Activated CD8-positive, alpha-beta memory T cell treated with anti-CD3 and anti-CD28 coated beads for 36 hours (primary cell): ENCODE measurements around the gene CNPY4. TPM values are rescaled to one million over a fixed set of nuclear protein-coding genes. Genes with fewer than 3 reads are reported as not detected.

Source experiments
- CTCF ChIA-PET: fragments of 350-600 bp; sonication (Branson Sonifier 250); formaldehyde crosslinking; loops from one replicate; lab custom pipeline; 2021; ENCODE audit warnings: antibody characterized with exemption; lab: Charles Lee
- POLR2A ChIA-PET: fragments of 350-600 bp; sonication (Branson Sonifier 250); formaldehyde crosslinking; loops from one replicate; lab custom pipeline; 2021; ENCODE audit warnings: antibody characterized with exemption; lab: Charles Lee
- total RNA-seq, 2 experiments: library from RNA; stranded (reverse); gene quantifications; one replicate each; pipeline ENCODE4 v1.2.3, GENCODE V29; 2021

CNPY4 gene
- 10 to 100 TPM; 13.2 to 14.5 TPM for total RNA-seq

- ChIA-PET CTCF (interaction anchor here (0.6 to 3.1 kb wide), 4 partner anchors 12 to 37 kb away, joined by 3 to 16 read pairs (median 4); partner anchors contain the start of gene AP4M1), POLR2A (interaction anchor here (1.8 kb wide), 1 partner anchor 24 kb away, joined by 6 read pairs; no protein-coding TSS in a partner anchor)
Observed at GRCh38 chr7:100119072-100119969, at the start of gene CNPY4, which contains the start of gene TAF6. TSS of gene CNPY4 (plus strand) at chr7:100119634. CDS start at chr7:100119745, 111 bp downstream. TSS of gene TAF6 (minus strand) at chr7:100119358. CDS start at chr7:100114209, 5,149 bp downstream.

GRCh38 chr7:100069991-100070390 is 49.4 kb upstream of the CNPY4 start:
- POLR2A ChIA-PET = interaction anchor here (0.6 kb wide), 1 partner anchor 140 kb away, joined by 3 read pairs; no protein-coding TSS in a partner anchor
- CTCF ChIA-PET = interaction anchor here (0.7 kb wide), 1 partner anchor 12 kb away, joined by 3 read pairs; no protein-coding TSS in a partner anchor

- CTCF ChIA-PET = interaction anchor here (1.0 kb wide), 1 partner anchor 11 kb away, joined by 4 read pairs; no protein-coding TSS in a partner anchor
- POLR2A ChIA-PET = interaction anchor here (0.5 kb wide), 1 partner anchor 45 kb away, joined by 4 read pairs; no protein-coding TSS in a partner anchor
Observed at GRCh38 chr7:100071018-100071723, 48.3 kb upstream of the CNPY4 start.

GRCh38 chr7:100072462-100072861 is 47.0 kb upstream of the CNPY4 start:
- POLR2A ChIA-PET = no interaction called here
- CTCF ChIA-PET = no interaction called here

GRCh38 chr7:100074841-100075240 is 44.6 kb upstream of the CNPY4 start:
- CTCF ChIA-PET = interaction anchor here (1.0 kb wide), 1 partner anchor 25 kb away, joined by 4 read pairs; the partner anchor contains the start of gene ZSCAN21
- POLR2A ChIA-PET = no interaction called here

- CTCF ChIA-PET = interaction anchor here (1.0 kb wide), 1 partner anchor 26 kb away, joined by 4 read pairs; the partner anchor contains the start of gene ZSCAN21
- POLR2A ChIA-PET = no interaction called here
Observed at GRCh38 chr7:100075418-100075817, 44.0 kb upstream of the CNPY4 start.

- ChIA-PET POLR2A (interaction anchor here (0.6 kb wide), 1 partner anchor 1089 kb away, joined by 3 read pairs; no protein-coding TSS in a partner anchor), CTCF (interaction anchor here (1.3 kb wide), 1 partner anchor 16 kb away, joined by 3 read pairs; no protein-coding TSS in a partner anchor)
Observed at GRCh38 chr7:100077205-100077604, 42.2 kb upstream of the CNPY4 start.

- CTCF ChIA-PET = no interaction called here
- POLR2A ChIA-PET = no interaction called here
Observed at GRCh38 chr7:100079024-100079560, 40.3 kb upstream of the CNPY4 start.

- ChIA-PET POLR2A (no interaction called here), CTCF (interaction anchor here (0.8 kb wide), 1 partner anchor 32 kb away, joined by 3 read pairs; no protein-coding TSS in a partner anchor)
Observed at GRCh38 chr7:100080907-100081534, 38.4 kb upstream of the CNPY4 start.

GRCh38 chr7:100081535-100082102 is 37.8 kb upstream of the CNPY4 start, which contains the start of gene ZNF3:
TSS of gene ZNF3 (minus strand) at chr7:100081723. CDS start at chr7:100077357, 4,366 bp downstream.
- ChIA-PET POLR2A (interaction anchor here (1.1 to 1.4 kb wide), 2 partner anchors 19 to 83 kb away, joined by 4 to 21 read pairs; partner anchors contain the start of genes AP4M1 and MCM7), CTCF (interaction anchor here (0.6 to 1.3 kb wide), 4 partner anchors 12 to 39 kb away, joined by 3 to 9 read pairs (median 4); partner anchors contain the start of genes AP4M1 and MCM7)

GRCh38 chr7:100082978-100083377 is 36.5 kb upstream of the CNPY4 start:
- CTCF ChIA-PET = interaction anchor here (0.7 to 1.3 kb wide), 5 partner anchors 12 to 659 kb away, joined by 3 to 9 read pairs (median 4); partner anchors contain the start of genes AP4M1 and MCM7
- POLR2A ChIA-PET = interaction anchor here (0.6 to 1.4 kb wide), 9 partner anchors 8 to 451 kb away, joined by 3 to 21 read pairs (median 4); partner anchors contain the start of genes AP4M1, MCM7 and ZSCAN21

- POLR2A ChIA-PET = no interaction called here
Observed at GRCh38 chr7:100085515-100085914, 33.9 kb upstream of the CNPY4 start.

GRCh38 chr7:100087055-100087750 is 32.2 kb upstream of the CNPY4 start:
- ChIA-PET POLR2A (interaction anchor here (0.6 kb wide), 1 partner anchor 50 kb away, joined by 3 read pairs; no protein-coding TSS in a partner anchor), CTCF (interaction anchor here (1.5 kb wide), 1 partner anchor 12 kb away, joined by 4 read pairs; no protein-coding TSS in a partner anchor)

More at GRCh38 chr7:100085515-100085914, 33.9 kb upstream of the CNPY4 start:
- CTCF ChIA-PET = no interaction called here

- POLR2A ChIA-PET = interaction anchor here (6.1 kb wide), 1 partner anchor 13 kb away, joined by 45 read pairs; the partner anchor contains the start of genes AP4M1 and MCM7
- CTCF ChIA-PET = no interaction called here
Observed at GRCh38 chr7:100088095-100088620, 31.3 kb upstream of the CNPY4 start.

GRCh38 chr7:100088621-100089457 is 30.6 kb upstream of the CNPY4 start, which contains the start of gene COPS6:
TSS of gene COPS6 (plus strand) at chr7:100088969. CDS start at chr7:100088991, 22 bp downstream.
- ChIA-PET CTCF (no interaction called here), POLR2A (interaction anchor here (6.1 kb wide), 1 partner anchor 12 kb away, joined by 45 read pairs; the partner anchor contains the start of genes AP4M1 and MCM7)
